HG02759 (cell line): ENCODE measurements around the gene SLC39A2.

Experiments used
- ATAC-seq: cut with Tn5 transposase; IDR thresholded peaks from one replicate; pipeline ENCODE4 v1.9.1; 2021; ENCODE audit warnings: mild to moderate bottlenecking, moderate library complexity; ENCODE audit not compliant: unreplicated experiment

Gene SLC39A2

GRCh38 chr14:21043387-21043973 is 44.4 kb downstream of the SLC39A2 start:
- no peak for ATAC-seq

- no peak for ATAC-seq
Measured at GRCh38 chr14:21043974-21044618, 45.0 kb downstream of the SLC39A2 start.

GRCh38 chr14:21047378-21047781 is 48.3 kb downstream of the SLC39A2 start:
- ATAC-seq, result no peak

GRCh38 chr14:21048638-21049037 is 49.5 kb downstream of the SLC39A2 start:
- ATAC-seq, result no peak

GRCh38 chr14:21049271-21049673 is 50.2 kb downstream of the SLC39A2 start:
- no peak for ATAC-seq

- ATAC-seq, result no peak
Measured at GRCh38 chr14:21050597-21050996, 51.5 kb downstream of the SLC39A2 start.
